Naive thymus-derived CD4-positive, alpha-beta T cell (primary cell): ENCODE results near the gene PRDX4. TPM values are rescaled to one million over a fixed set of nuclear protein-coding genes. Genes with fewer than 3 reads are reported as not detected.

Source experiments
- ATAC-seq: fragments of 150-1000 bp; cut with Tn5 transposase; 2 replicates; pipeline ENCODE4 v1.10.0; 2021; ENCODE audit warnings: mild to moderate bottlenecking, moderate library complexity
- CTCF ChIA-PET: fragments of 350-600 bp; sonication (Branson Sonifier 250); formaldehyde crosslinking; loops from one replicate; lab custom pipeline; 2021; ENCODE audit warnings: antibody characterized with exemption; lab: Charles Lee
- POLR2A ChIA-PET: fragments of 350-600 bp; sonication (Branson Sonifier 250); formaldehyde crosslinking; loops from one replicate; lab custom pipeline; 2021; ENCODE audit warnings: antibody characterized with exemption, inconsistent platforms; lab: Charles Lee
- DNase-seq, 9 donors: peaks; one replicate each; pipeline versions ENCODE4 v3.0.0 to v3.0.0-alpha.2; 2020 to 2022; ENCODE audit warnings: mixed read lengths in 1 of 9
- H3K27ac ChIP-seq: one replicate; pipeline ENCODE4 v1.7.0; 2013; ENCODE audit warnings: mild to moderate bottlenecking, low read depth, low read length, moderate library complexity
- H3K27me3 ChIP-seq, 2 donors: one replicate each; pipeline ENCODE4 v1.7.0; 2013; ENCODE audit warnings: low read length in 2 of 2, mild to moderate bottlenecking in 2 of 2, moderate library complexity in 2 of 2; ENCODE audit not compliant: control insufficient read depth in 2 of 2, insufficient read depth in 2 of 2
- H3K36me3 ChIP-seq, 3 experiments: 1 replicate in 2 of 3; 2 replicates in 1 of 3; pipeline ENCODE4 v1.7.0; 2013; ENCODE audit warnings: low read length in 3 of 3, mild to moderate bottlenecking in 3 of 3, moderate library complexity in 1 of 3; ENCODE audit not compliant: insufficient read depth in 3 of 3, control insufficient read depth in 2 of 3
- H3K4me1 ChIP-seq, 2 donors: one replicate each; pipeline ENCODE4 v1.7.0; 2013; ENCODE audit warnings: low read length in 2 of 2, mild to moderate bottlenecking in 2 of 2, moderate library complexity in 1 of 2; ENCODE audit not compliant: control insufficient read depth in 2 of 2, insufficient read depth in 2 of 2
- H3K4me3 ChIP-seq: 2 replicates; pipeline ENCODE4 v1.7.0; 2013; ENCODE audit warnings: mild to moderate bottlenecking, low read length
- H3K9me3 ChIP-seq, 3 experiments: 1 replicate in 2 of 3; 2 replicates in 1 of 3; pipeline ENCODE4 v1.7.0; 2013; ENCODE audit warnings: low read length in 3 of 3; ENCODE audit not compliant: control insufficient read depth in 2 of 3
- H3K27ac Mint-ChIP-seq, 9 donors: one replicate each; pipeline ENCODE4 v1.8.0; 2020 to 2022; ENCODE audit warnings: mixed read lengths in 9 of 9, mild to moderate bottlenecking in 8 of 9, moderate library complexity in 5 of 9, inconsistent platforms in 2 of 9
- H3K27me3 Mint-ChIP-seq, 5 donors: one replicate each; pipeline ENCODE4 v1.8.0; 2021 to 2022; ENCODE audit warnings: mixed read lengths in 5 of 5, mild to moderate bottlenecking in 1 of 5
- H3K36me3 Mint-ChIP-seq, 5 donors: one replicate each; pipeline ENCODE4 v1.8.0; 2020 to 2022; ENCODE audit warnings: mixed read lengths in 5 of 5, mild to moderate bottlenecking in 3 of 5, inconsistent platforms in 1 of 5
- H3K4me1 Mint-ChIP-seq, 7 donors: one replicate each; pipeline ENCODE4 v1.8.0; 2020 to 2022; ENCODE audit warnings: mixed read lengths in 7 of 7, mild to moderate bottlenecking in 3 of 7, inconsistent platforms in 1 of 7
- H3K4me3 Mint-ChIP-seq, 10 donors: one replicate each; pipeline ENCODE4 v1.8.0; 2020 to 2022; ENCODE audit warnings: mild to moderate bottlenecking in 10 of 10, mixed read lengths in 10 of 10, moderate library complexity in 6 of 10, inconsistent platforms in 2 of 10
- H3K9me3 Mint-ChIP-seq, 11 donors: one replicate each; pipeline ENCODE4 v1.8.0; 2020 to 2022; ENCODE audit warnings: mixed read lengths in 11 of 11, mild to moderate bottlenecking in 4 of 11, inconsistent platforms in 1 of 11, moderate library complexity in 1 of 11
- intact Hi-C, 2 donors: fragments of 100-400 bp; cut with micrococcal nuclease; formaldehyde crosslinking; loops; one replicate each; pipeline ENCODE4 v1.15.1; 2023
- polyA plus RNA-seq, 2 donors: library from polyadenylated mRNA; unstranded; fragments of 300-500 nt; fragmentation: Illumina TruSeq; gene quantifications; one replicate each; pipeline ENCODE4 v1.2.3, GENCODE V29; 2021
- total RNA-seq, 6 experiments: library from RNA in 5 of 6; stranded (reverse) in 5 of 6; gene quantifications; 1 replicate in 5 of 6; 2 replicates in 1 of 6; pipeline ENCODE4 v1.2.3 and lab custom pipeline; 2021 to 2026

PRDX4 gene
- total and polyA plus RNA-seq, 7 experiments from 2014 or later = 8.0 to 43.9 (median 14.8) TPM

DNA sequence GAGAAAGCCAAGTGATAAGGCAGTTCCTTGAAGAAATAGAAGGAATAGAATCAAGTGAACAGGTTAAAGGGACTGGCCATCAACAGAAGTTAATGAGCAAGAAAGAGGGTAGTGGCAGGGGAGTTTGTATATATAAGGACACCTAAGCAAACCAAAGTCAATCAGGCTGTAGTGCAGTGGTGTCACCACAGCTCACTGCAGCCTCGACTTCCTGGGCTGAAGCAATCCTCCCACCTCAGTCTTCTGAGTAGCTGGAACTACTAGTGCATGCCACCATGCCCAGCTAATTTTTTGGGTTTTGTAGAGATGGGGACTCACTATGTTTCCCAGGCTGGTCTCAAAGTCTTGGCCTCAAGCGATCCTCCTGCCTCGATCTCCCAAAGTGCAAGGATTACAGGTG lies 59.9 kb downstream of the PRDX4 start:
- H3K27me3 Mint-ChIP-seq = no peaks in the 10 kb centered on the region
- H3K9me3 Mint-ChIP-seq = no peaks in the 10 kb centered on the region
- intact Hi-C loops = no loop called here
- peaks cover 0 to 5% (median 0%) of the 10 kb centered on the region in 3 experiments for H3K36me3 ChIP-seq
- DNase-seq (no peak), ATAC-seq (no peak)
- no peak overlapping the region for H3K4me3 ChIP-seq
- no peaks in the 10 kb centered on the region for H3K27me3 ChIP-seq
- H3K27ac Mint-ChIP-seq = no peak overlapping the region
- ChIA-PET POLR2A (no interaction called here), CTCF (no interaction called here)
- H3K36me3 Mint-ChIP-seq = peaks cover 0 to 23% (median 14%) of the 10 kb centered on the region in 5 donors
- peaks cover 0 to 7% (median 0%) of the 10 kb centered on the region in 7 donors for H3K4me1 Mint-ChIP-seq
- no peaks in the 10 kb centered on the region for H3K9me3 ChIP-seq
- H3K4me3 Mint-ChIP-seq = no peak overlapping the region
- no peaks in the 10 kb centered on the region for H3K4me1 ChIP-seq
- H3K27ac ChIP-seq = no peak overlapping the region

DNA sequence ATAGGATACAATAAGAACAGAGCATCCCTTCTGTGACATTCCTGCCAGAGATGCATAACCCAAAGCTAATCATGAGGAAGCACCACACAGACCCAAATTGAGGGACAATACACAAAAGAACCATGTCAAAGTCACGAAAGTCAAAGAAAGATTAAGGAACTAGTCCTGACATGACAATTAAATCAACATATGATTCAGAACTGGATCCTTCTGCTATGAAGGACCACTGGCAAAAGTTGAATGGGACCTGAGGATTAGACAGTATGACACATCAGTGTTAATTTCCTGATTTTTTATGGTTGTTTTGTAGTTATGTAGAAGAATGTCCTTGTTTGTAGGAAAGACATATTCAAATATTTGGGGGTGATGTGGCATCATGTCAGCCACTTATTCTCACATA lies 61.9 kb downstream of the PRDX4 start:
- H3K27ac ChIP-seq = no peak overlapping the region
- H3K27me3 Mint-ChIP-seq = no peaks in the 10 kb centered on the region
- H3K9me3 ChIP-seq = no peaks in the 10 kb centered on the region
- H3K27me3 ChIP-seq = no peaks in the 10 kb centered on the region
- peaks cover 0 to 19% (median 0%) of the 10 kb centered on the region in 7 donors for H3K4me1 Mint-ChIP-seq
- no peak overlapping the region for H3K4me3 Mint-ChIP-seq
- H3K4me1 ChIP-seq = peaks cover 0 to 6% of the 10 kb centered on the region in 2 donors
- H3K4me3 ChIP-seq = no peak overlapping the region
- no peak for DNase-seq
- no peaks in the 10 kb centered on the region for H3K9me3 Mint-ChIP-seq
- ATAC-seq = no peak
- ChIA-PET CTCF (no interaction called here), POLR2A (no interaction called here)
- peaks cover 0 to 18% (median 6%) of the 10 kb centered on the region in 5 donors for H3K36me3 Mint-ChIP-seq
- no peak overlapping the region for H3K27ac Mint-ChIP-seq
- intact Hi-C loops = no loop called here
- peaks cover 0 to 5% (median 0%) of the 10 kb centered on the region in 3 experiments for H3K36me3 ChIP-seq

DNA sequence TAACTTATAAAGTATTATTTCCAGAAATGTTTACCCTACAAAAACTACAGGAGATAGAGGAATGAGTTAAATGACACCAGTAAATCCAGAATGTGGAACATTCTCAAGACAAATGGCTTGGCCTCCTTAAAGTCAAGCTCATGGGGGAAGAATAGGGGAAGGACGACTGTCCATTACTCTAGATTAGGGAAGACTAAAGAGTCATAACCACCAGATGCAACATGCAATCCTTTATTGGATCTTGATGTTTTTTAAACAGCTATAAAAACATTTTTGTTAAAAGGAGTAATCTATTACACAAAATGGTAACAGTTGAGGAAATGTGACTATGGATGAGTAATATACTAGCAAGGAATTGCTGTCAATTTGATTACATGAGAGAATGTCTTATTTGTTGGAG lies 64.7 kb downstream of the PRDX4 start:
- peaks cover 0 to 26% (median 0%) of the 10 kb centered on the region in 7 donors for H3K4me1 Mint-ChIP-seq
- ChIA-PET CTCF (interaction anchor here (0.6 kb wide), 1 partner anchor 253 kb away, joined by 3 read pairs; no protein-coding TSS in a partner anchor), POLR2A (no interaction called here)
- H3K4me1 ChIP-seq = peaks cover 0 to 6% of the 10 kb centered on the region in 2 donors
- no peak overlapping the region for H3K4me3 Mint-ChIP-seq
- peak overlapping the region in 1 of 9 donors; percentile 45 for H3K27ac Mint-ChIP-seq
- peaks cover 0 to 15% (median 0%) of the 10 kb centered on the region in 5 donors for H3K36me3 Mint-ChIP-seq
- intact Hi-C loops = loop anchor here in 1 of 2 donors (2.0 kb wide), 1 partner anchor 323 kb away; the partner anchor contains the start of gene EIF2S3
- peaks cover 0 to 5% (median 0%) of the 10 kb centered on the region in 3 experiments for H3K36me3 ChIP-seq
- no peaks in the 10 kb centered on the region for H3K27me3 ChIP-seq
- H3K27ac ChIP-seq = no peak overlapping the region
- ATAC-seq (no peak), DNase-seq (no peak)
- no peaks in the 10 kb centered on the region for H3K9me3 ChIP-seq
- H3K27me3 Mint-ChIP-seq = no peaks in the 10 kb centered on the region
- no peaks in the 10 kb centered on the region for H3K9me3 Mint-ChIP-seq
- H3K4me3 ChIP-seq = no peak overlapping the region

DNA sequence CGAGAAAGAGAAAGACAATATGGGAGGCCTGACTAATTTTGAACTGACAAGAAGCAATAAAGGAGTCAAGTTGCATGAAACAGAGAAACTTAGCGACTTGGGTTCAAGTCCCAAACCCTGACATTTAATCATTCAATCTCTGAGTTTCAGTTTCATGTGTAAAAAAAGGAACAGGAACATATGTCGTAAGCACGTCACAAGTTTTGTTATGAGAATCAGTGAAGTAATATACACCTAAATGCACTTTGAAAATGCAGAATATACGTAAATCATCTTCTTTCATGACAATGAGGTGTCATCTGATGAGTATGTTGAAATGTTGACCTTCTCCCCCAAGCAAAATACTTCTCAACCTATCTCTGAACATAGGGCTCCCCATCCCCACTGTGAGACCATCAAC lies 65.4 kb downstream of the PRDX4 start:
- H3K36me3 Mint-ChIP-seq = peaks cover 0 to 15% (median 0%) of the 10 kb centered on the region in 5 donors
- no peak overlapping the region for H3K27ac ChIP-seq
- intact Hi-C loops = loop anchor here in 1 of 2 donors (1.0 to 2.0 kb wide), 2 partner anchors 10 to 322 kb away; partner anchors contain the start of gene EIF2S3
- no peaks in the 10 kb centered on the region for H3K27me3 ChIP-seq
- H3K4me3 ChIP-seq = no peak overlapping the region
- no peaks in the 10 kb centered on the region for H3K9me3 ChIP-seq
- peaks cover 0 to 6% of the 10 kb centered on the region in 2 donors for H3K4me1 ChIP-seq
- H3K27me3 Mint-ChIP-seq = no peaks in the 10 kb centered on the region
- H3K4me1 Mint-ChIP-seq = peaks cover 0 to 26% (median 0%) of the 10 kb centered on the region in 7 donors
- H3K36me3 ChIP-seq = peaks cover 0 to 5% (median 0%) of the 10 kb centered on the region in 3 experiments
- peak overlapping the region in 2 of 9 donors; percentile 46 to 82 for H3K27ac Mint-ChIP-seq
- DNase-seq (no peak), ATAC-seq (peak; percentile 48)
- peak overlapping the region in 1 of 10 donors; percentile 62 for H3K4me3 Mint-ChIP-seq
- ChIA-PET CTCF (no interaction called here), POLR2A (interaction anchor here (0.6 kb wide), 1 partner anchor 89 kb away, joined by 3 read pairs; no protein-coding TSS in a partner anchor)
- no peaks in the 10 kb centered on the region for H3K9me3 Mint-ChIP-seq

Other genes with a start within 250 kb of the PRDX4 start
- 10 to 100 TPM in 2 of 5 experiments, 1 to 10 TPM in 3; 8.2 to 40.1 (median 9.1) TPM for gene ACOT9, start 75.8 kb downstream of the PRDX4 start, total RNA-seq
- 1 to 10 TPM; 5.9 to 8.6 TPM for gene ACOT9, start 75.8 kb downstream of the PRDX4 start, polyA plus RNA-seq
- 1,000 to 10,000 TPM in 1 of 5 experiments, 100 to 1,000 TPM in 3, 10 to 100 TPM in 1; 68.4 to 1,059 (median 127) TPM for gene SAT1, start 115.7 kb downstream of the PRDX4 start, total RNA-seq
- gene SAT1, start 115.7 kb downstream of the PRDX4 start, polyA plus RNA-seq = 10 to 100 TPM; 67.9 to 75.8 TPM
- gene APOO, start 240.4 kb downstream of the PRDX4 start, total RNA-seq = 10 to 100 TPM in 2 of 5 experiments, 1 to 10 TPM in 3; 5.4 to 19.2 (median 7.5) TPM
- gene APOO, start 240.4 kb downstream of the PRDX4 start, polyA plus RNA-seq = 10 to 100 TPM; 16.2 to 21.2 TPM
- gene CXorf58, start 240.5 kb downstream of the PRDX4 start, total RNA-seq = not detected
- not detected for gene CXorf58, start 240.5 kb downstream of the PRDX4 start, polyA plus RNA-seq